Body of pancreas (tissue), 4 donors: Measurements from ENCODE around the gene TPM2.

Experiments
- POLR2A ChIP-seq, 3 donors: fragments of 450-650 bp; IDR thresholded peaks; one replicate each; pipeline ENCODE4 v1.6.1; 2016; ENCODE audit warnings: antibody characterized with exemption in 3 of 3, mild to moderate bottlenecking in 2 of 3
- TF ChIP-seq, protein P1 (sequence below), 7 experiments: fragments of 450-650 bp in 4 of 7; fragments of 200-600 bp in 3 of 7; sonication (generic) in 3 of 7; IDR thresholded peaks; one replicate each; pipeline ENCODE4 v1.5.1; 2016 to 2019; ENCODE audit warnings: antibody characterized with exemption in 7 of 7

DNA sequence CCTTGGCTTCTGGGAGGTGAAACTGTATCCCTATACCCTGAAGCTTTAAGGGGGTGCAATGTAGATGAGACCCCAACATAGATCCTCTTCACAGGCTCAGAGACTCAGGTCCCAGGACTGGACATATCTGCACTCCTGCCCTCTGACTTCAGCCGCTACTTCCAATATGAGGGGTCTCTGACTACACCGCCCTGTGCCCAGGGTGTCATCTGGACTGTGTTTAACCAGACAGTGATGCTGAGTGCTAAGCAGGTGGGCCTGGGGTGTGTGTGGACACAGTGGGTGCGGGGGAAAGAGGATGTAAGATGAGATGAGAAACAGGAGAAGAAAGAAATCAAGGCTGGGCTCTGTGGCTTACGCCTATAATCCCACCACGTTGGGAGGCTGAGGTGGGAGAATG is 10.6 kb downstream of the TPM2 start:
- TF ChIP-seq, protein P1, sequence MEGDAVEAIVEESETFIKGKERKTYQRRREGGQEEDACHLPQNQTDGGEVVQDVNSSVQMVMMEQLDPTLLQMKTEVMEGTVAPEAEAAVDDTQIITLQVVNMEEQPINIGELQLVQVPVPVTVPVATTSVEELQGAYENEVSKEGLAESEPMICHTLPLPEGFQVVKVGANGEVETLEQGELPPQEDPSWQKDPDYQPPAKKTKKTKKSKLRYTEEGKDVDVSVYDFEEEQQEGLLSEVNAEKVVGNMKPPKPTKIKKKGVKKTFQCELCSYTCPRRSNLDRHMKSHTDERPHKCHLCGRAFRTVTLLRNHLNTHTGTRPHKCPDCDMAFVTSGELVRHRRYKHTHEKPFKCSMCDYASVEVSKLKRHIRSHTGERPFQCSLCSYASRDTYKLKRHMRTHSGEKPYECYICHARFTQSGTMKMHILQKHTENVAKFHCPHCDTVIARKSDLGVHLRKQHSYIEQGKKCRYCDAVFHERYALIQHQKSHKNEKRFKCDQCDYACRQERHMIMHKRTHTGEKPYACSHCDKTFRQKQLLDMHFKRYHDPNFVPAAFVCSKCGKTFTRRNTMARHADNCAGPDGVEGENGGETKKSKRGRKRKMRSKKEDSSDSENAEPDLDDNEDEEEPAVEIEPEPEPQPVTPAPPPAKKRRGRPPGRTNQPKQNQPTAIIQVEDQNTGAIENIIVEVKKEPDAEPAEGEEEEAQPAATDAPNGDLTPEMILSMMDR (IDR thresholded peaks at IDR 0.05), result no peak
- TF ChIP-seq POLR2A (IDR thresholded peaks at IDR 0.05), result no peak
